Medulla oblongata (tissue), 1 donor: Measurements from ENCODE around the gene RDH5.
"Not testable (repeated sequence)": the region's sequence is repeated elsewhere in the genome, so short reads cannot be mapped to it uniquely, and the experiment has no call there.

ENCODE experiments used
- DNase-seq: peaks from one replicate; pipeline ENCODE4 v3.0.0-alpha.2; 2015; ENCODE audit errors: extremely low spot score

RDH5 gene

DNA sequence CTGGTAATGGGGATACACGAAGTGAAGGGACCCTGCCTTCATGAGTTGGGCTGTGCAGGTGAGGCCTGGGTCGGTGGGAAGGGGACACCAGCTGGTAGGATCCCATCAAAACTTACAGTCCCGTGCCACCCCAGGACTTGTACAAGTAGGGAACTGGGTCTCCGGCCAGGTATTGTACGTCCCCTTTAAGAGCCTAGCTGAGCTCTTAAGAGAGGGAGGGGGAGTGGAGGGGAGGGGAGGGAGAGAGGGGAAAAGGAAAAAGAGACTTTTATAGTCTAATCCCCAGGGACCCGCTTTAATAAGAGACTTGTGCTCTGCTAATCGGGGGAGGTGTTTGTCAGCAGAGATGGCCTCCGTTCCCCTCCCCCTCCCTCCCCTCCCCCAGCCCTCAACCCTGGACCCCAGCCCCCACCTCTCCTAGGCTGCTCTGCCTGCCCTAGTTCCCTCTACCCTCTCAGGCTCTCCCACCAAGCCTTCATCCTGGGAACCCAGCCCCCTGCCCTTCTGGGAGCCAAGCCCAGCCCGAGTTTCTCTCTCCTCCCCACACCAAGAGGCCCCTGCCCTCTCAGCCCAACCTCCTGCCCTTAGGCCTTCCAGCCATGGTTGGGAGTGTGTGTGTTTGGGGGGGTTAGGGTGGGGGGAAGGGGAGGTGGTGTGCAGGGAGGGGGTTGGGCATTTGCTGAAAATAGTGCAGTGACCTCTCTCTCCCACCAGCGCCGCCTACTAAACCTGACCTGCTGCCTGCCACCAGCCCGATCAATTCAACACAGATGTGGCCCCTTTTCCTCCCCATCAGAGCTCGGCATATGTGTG, 25.4 kb downstream of the RDH5 start:
- no peak for DNase-seq

DNA sequence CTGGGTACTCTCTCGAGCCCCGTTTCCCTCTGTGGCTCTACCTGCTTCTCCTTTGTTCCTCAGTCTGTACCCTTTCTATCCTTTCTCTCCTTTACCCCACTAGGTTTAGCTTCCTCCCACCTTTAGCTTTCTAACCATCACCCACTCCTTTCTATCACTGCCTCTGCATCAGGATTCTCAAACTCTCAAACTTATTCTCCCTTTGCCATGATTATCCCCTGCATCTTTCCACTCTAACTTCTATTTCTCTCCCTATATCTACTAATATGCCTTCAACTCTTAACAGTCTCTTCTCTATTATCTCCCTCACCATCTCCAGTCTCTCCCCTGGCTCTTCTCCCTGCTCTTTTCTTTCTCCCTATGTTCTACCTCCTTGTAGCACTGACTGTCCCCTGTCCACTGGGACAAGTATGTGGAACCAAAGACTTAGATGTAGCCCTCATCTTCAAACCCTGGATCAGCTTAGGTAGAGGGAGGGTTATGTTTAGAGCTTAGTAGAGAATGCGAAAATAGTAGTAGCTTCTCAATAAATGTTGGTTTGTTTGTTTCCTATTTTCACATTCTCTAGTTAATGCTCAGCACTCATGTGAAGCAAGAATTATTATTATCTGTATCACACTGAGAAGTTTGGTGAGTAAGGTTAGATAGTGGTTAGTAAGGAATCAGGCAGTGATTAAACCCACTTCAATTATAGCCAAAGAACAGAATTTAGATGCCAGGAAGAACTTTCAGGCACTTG, 26.1 kb downstream of the RDH5 start:
- no peak for DNase-seq

DNA sequence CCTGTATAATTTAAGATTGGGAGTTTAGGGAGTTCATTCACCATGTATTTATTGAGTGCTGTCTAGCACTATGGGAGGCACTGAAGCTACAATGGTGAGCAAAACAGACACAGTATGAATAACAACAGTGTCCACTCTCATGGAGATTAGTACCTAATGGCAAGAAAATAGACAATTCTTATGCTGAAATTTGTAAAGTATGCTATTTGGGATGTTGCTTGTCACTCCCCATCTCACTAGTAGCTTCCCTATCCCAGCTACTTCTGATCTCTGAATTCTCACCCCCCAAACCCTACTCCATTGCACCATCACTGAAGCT, 26.7 kb downstream of the RDH5 start:
- DNase-seq: no peak

DNA sequence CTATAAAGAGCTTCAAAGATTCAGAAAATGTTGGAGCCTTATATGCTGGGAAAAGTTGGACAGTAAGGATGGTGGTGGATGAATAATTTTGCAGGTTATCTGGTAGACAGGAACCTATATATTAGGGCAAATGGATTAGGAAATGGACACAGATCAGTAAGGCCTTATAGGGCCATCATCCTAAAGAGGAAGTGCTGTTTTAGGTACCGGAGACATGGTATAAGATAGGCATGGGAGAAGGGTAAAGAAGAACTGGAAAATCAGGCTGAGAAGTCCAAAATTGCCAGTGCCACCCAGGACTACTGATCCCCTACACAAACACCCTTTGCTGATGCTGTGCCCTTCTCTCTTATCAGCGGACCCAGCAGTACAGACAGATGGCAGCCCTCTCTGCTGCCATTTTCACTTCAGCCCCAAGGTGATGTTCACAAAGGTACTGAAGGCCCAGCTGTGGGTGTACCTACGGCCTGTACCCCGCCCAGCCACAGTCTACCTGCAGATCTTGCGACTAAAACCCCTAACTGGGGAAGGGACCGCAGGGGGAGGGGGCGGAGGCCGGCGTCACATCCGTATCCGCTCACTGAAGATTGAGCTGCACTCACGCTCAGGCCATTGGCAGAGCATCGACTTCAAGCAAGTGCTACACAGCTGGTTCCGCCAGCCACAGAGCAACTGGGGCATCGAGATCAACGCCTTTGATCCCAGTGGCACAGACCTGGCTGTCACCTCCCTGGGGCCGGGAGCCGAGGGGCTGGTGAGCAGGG, 28.2 kb downstream of the RDH5 start:
- DNase-seq: no peak

DNA sequence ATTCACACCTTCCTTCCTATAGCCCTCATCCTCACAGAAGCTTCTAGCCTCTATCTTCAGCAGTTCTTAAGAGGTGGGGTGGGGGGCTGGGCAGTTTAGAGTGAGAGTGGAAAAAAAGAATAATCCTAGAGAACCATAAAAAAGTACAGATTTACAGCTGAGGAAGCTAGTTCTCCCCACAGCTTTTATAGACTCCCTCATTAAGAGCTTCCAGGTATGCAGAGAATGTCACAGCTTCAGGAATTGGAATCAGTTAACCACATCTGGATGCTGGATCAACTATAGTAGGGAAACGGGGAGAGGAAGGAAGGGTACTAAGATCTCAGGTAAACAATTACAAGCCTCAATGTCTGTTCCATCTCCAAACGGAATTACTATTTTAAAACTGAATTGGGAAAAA, 35.1 kb downstream of the RDH5 start:
- no peak for DNase-seq

DNA sequence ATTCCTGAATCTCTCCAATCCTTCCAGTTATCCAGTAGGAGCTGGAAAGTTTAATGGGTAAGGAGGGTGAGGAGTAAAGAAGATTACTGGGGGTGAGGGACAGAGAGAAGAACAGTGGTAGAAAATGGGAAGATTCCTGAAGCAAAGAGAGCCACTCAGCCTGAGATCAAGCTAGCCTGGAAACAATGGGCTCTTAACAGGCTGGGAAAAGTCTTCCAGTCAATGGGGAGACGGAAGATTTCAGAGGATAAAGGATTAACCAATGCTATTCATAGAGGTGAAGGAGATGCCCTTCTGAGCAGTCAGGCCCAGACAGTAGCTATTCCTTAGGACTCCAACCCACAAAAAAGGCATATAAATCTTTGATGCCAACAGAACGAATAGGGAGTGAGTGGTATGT, 37.5 kb downstream of the RDH5 start:
- no peak for DNase-seq

DNA sequence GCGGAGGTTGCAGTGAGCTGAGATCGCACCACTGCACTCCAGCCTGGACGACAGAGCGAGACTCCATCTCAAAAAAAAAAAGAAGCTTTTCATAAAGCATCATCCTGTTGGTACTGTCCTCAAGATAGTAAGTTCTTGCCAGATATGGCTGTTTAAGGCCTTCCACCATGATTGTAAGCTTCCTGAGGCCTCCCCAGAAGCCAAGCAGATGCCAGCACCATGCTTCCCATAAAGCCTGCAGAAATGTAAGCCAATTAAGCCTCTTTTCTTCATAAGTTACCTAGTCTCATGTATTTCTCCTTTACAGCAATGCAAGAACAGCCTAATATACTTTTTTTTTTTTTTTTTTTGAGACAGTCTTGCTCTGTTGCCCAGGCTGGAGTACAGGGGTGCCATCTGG, 38.4 kb downstream of the RDH5 start:
- not testable (repeated sequence) for DNase-seq

DNA sequence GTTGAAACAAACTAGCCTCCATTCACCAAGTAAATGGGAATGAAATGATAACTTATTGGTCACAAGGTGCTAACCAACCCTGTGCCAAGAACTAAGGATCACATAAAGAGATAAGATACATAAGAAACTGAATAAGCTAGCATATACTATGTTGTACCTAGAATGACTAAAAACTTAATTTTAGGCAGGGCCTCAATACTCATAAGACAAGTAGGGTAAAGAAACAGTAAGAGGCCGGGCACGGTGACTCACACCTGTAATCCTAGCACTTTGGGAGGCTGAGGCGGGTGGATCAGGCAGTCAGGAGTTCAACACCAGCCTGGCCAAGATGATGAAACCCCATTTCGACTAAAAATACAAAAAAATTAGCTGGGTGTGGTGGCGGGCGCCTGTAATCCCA, 40.5 kb downstream of the RDH5 start:
- DNase-seq: no peak

DNA sequence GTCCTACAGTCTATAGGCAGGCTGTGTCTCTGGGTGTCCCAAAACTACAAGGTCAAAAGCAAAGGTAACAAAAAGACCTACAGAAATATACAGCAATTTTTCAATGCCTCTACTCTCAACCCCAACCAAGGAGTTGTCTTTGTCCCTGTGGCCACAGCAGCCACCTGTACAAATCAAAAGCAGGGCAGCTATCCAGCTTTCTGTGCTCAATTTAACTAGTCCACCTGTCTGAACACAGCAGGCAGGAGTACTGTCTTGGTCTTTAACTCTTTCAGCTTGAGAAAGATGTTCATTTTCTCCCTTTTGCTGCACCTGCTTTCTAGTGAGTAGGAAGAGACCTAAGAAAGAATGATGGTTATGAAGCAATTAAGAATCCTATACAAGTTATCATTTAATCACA, 42.5 kb downstream of the RDH5 start:
- no peak for DNase-seq

DNA sequence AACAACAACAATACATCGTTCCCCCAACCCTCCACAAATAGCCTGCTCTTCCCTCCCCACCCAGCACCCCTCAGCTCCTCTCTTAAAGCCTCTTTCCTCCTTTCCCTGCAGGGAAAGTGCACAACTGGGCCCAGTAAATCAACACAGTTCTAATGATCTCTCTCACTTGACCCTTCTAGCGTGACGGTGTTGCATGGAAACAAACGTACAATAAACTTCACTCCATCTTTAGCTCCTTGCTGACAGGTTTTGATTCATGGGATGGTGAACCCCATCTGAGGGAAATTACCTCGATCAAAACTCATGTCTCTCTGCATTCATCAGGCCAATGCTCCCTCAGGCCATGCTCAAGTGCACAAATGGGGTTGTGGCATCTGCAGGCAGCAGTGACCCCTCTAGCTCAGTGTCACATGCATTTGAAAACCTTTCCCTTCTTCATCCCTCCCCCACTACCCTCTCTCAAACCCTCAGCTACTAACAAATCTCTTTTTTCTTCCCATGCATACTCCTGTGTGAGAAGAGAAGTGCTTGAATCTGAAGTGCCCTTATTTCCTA, 45.6 kb downstream of the RDH5 start:
- DNase-seq: no peak

DNA sequence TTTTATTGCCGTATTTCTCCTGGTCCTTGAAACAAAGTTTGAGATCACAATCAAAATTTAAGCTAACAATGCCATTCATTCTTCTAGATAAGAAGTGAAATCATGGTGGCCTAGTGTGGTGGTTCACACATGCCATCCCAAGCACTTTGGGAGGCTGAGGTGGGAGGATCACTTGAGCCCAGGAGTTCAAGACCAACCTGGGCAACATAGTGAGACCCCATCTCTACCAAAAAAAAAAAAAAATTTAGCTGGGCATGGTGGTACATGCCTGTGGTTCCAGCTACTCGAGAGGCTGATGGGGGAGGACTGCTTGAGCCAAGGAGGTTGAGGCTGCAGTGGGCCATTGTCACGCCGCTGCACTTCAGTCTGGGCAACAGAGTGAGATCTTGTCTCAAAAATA, 47.0 kb downstream of the RDH5 start:
- DNase-seq: no peak

DNA sequence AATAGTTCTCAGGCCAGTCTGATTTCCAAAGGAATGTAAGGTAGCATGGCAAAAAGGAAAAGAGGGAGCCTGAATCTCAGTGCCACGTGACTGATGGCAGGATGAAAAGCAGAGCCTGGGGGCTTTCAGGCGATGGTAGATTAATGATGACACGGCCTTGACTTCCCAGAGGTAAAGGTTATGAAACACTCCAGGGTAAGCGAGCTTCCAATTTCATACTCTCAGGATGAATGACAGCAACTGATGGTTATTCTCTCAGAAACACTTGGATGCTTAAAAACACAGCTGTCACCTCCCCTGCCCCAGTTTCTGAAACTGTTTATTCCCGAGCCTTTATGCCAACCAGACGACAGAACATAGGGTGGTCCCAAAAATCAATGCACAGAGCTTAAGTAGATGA, 51.5 kb downstream of the RDH5 start:
- DNase-seq: no peak
